GM12878 (cell line): ENCODE measurements around the gene ITGAV. TPM values are rescaled to one million over a fixed set of nuclear protein-coding genes. Genes with fewer than 3 reads are reported as not detected.

Source experiments
- ATF3 ChIP-seq: IDR thresholded peaks from 2 replicates; pipeline ENCODE4 v1.6.1; 2011; ENCODE audit warnings: low read depth, mild to moderate bottlenecking, low read length, moderate library complexity, borderline replicate concordance; ENCODE audit errors: extremely low read depth
- CBFB ChIP-seq: IDR thresholded peaks from 2 replicates; pipeline ENCODE4 v1.6.1; 2016; ENCODE audit warnings: antibody characterized with exemption, low read depth
- EZH2 ChIP-seq: IDR thresholded peaks from 2 replicates; pipeline ENCODE4 v1.6.1; 2012; ENCODE audit warnings: low read depth, mild to moderate bottlenecking, control low read depth, inconsistent platforms, low read length, borderline replicate concordance; ENCODE audit not compliant: control insufficient read depth
- HDAC6 ChIP-seq: fragments of 200-600 bp; sonication (generic); IDR thresholded peaks from one replicate; pipeline ENCODE4 v1.8.0; 2017; ENCODE audit warnings: antibody characterized with exemption; ENCODE audit not compliant: unreplicated experiment
- NR2C2 ChIP-seq: IDR thresholded peaks from 2 replicates; pipeline ENCODE4 v1.6.1; 2011; ENCODE audit warnings: borderline replicate concordance, low read depth; ENCODE audit not compliant: control insufficient read depth, insufficient read length
- PML ChIP-seq: IDR thresholded peaks from 2 replicates; pipeline ENCODE4 v1.6.1; 2012; ENCODE audit warnings: low read length, inconsistent platforms
- POLR2A ChIP-seq: IDR thresholded peaks from 2 replicates; pipeline ENCODE4 v1.6.1; 2011; ENCODE audit warnings: low read depth, mild to moderate bottlenecking, low read length
- POLR2AphosphoS2 ChIP-seq: IDR thresholded peaks from 2 replicates; pipeline ENCODE4 v1.6.1; 2011; ENCODE audit warnings: low read depth, mild to moderate bottlenecking, low read length, improper control_type of control experiment, moderate library complexity
- RBBP5 ChIP-seq: fragments of 200-600 bp; sonication (generic); conservative IDR thresholded peaks from 2 replicates; pipeline ENCODE4 v1.6.1; 2016
- SMARCA5 ChIP-seq: fragments of 450-650 bp; IDR thresholded peaks from 2 replicates; pipeline ENCODE4 v1.6.1; 2017; ENCODE audit warnings: mild to moderate bottlenecking
- SUPT20H ChIP-seq: IDR thresholded peaks from 2 replicates; pipeline ENCODE4 v1.6.1; 2011; ENCODE audit warnings: low read depth, mild to moderate bottlenecking, low read length, moderate library complexity, borderline replicate concordance; ENCODE audit not compliant: control insufficient read depth
- TCF3 ChIP-seq: IDR thresholded peaks from 2 replicates; pipeline ENCODE4 v1.6.1; 2012; ENCODE audit warnings: low read depth, mild to moderate bottlenecking, low read length, borderline replicate concordance; ENCODE audit not compliant: insufficient read depth
- ZBED1 ChIP-seq: IDR thresholded peaks from 2 replicates; pipeline ENCODE4 v1.6.1; 2016; ENCODE audit warnings: borderline replicate concordance
- polyA plus RNA-seq, 11 experiments: library from polyadenylated mRNA; depleted of rRNA in 4 of 11; unstranded in 6 of 11; stranded (reverse) in 5 of 11; fragments of >200 nt; fragmentation: Nextera tagmentation in 4 of 11; fragmentation: Illumina TruSeq in 1 of 11; extraction: Ambion mirVana in 4 of 11; extraction: Trizol in 1 of 11; gene quantifications; 1 replicate in 1 of 11; 2 replicates in 10 of 11; pipeline versions ENCODE4 v1.2.1 to v1.2.3, GENCODE V29; 2011 to 2016; ENCODE audit warnings: inconsistent platforms in 2 of 11, missing spikeins in 2 of 11, low read depth in 1 of 11
- total RNA-seq, 4 experiments: library from RNA; depleted of rRNA in 3 of 4; stranded (reverse); fragments of >200 nt in 3 of 4; fragmentation: Illumina TruSeq in 1 of 4; extraction: Trizol in 1 of 4; gene quantifications; 2 replicates each; pipeline versions ENCODE4 v1.2.1 to v1.2.3, GENCODE V29; 2013 to 2021
- TF ChIP-seq, protein P1 (sequence below): IDR thresholded peaks from 2 replicates; pipeline ENCODE4 v1.6.1; 2012; ENCODE audit warnings: improper control_type of control experiment, low read depth, low read length; ENCODE audit not compliant: insufficient replicate concordance
- TF ChIP-seq, protein P2 (sequence below): fragments of 450-650 bp; IDR thresholded peaks from 2 replicates; pipeline ENCODE4 v1.6.1; 2018; ENCODE audit warnings: mild to moderate bottlenecking, low read depth, moderate library complexity; ENCODE audit not compliant: partially characterized antibody

ITGAV gene
- total and polyA plus RNA-seq, 10 of the 15 experiments (the other 5 are each of a cell fraction or from before 2014, with no cell fraction given), result 2.1 to 10.8 (median 6.1) TPM

DNA sequence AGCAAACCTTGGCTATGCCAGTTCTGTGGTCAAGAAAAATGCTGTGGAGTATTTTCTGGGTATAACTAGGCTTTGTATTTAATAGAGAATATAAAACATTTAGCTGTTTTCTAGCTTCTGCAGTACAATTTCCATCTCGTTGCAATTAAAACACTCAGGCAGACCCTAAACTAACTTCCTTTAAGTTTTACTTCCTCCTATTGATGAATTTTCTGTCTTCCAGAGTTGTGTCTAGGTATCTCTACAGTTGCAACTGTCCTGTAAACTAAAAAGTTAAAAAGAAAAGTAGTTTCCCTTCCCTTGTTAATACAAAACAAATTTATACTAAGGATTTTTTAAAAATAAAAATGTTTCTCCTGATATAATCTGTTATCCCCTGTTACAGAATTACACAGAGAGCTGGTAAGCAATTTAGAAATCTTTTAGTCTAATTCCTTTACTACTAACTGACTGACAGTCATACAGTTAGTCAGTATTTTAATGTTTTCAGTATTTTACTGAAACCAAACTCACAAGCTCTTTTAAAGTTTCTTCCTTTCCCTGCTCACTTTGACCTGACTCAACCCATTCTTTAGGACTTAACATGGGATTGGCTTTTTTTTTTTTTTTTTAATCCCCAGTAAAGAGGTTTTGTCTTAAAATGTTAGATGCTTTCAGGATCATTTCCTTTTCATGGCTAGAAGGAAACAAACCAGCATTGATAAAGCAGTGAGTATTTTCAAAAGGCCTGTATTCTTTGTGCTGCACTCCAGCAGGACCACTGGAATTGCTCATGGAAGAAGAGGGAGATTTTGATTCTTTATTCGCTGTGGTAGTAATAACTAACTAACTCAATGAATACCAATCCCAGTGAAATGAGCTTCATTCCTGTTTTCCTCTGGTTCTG is 22.9 kb downstream of the ITGAV start (continued):
- TF ChIP-seq, protein P1, sequence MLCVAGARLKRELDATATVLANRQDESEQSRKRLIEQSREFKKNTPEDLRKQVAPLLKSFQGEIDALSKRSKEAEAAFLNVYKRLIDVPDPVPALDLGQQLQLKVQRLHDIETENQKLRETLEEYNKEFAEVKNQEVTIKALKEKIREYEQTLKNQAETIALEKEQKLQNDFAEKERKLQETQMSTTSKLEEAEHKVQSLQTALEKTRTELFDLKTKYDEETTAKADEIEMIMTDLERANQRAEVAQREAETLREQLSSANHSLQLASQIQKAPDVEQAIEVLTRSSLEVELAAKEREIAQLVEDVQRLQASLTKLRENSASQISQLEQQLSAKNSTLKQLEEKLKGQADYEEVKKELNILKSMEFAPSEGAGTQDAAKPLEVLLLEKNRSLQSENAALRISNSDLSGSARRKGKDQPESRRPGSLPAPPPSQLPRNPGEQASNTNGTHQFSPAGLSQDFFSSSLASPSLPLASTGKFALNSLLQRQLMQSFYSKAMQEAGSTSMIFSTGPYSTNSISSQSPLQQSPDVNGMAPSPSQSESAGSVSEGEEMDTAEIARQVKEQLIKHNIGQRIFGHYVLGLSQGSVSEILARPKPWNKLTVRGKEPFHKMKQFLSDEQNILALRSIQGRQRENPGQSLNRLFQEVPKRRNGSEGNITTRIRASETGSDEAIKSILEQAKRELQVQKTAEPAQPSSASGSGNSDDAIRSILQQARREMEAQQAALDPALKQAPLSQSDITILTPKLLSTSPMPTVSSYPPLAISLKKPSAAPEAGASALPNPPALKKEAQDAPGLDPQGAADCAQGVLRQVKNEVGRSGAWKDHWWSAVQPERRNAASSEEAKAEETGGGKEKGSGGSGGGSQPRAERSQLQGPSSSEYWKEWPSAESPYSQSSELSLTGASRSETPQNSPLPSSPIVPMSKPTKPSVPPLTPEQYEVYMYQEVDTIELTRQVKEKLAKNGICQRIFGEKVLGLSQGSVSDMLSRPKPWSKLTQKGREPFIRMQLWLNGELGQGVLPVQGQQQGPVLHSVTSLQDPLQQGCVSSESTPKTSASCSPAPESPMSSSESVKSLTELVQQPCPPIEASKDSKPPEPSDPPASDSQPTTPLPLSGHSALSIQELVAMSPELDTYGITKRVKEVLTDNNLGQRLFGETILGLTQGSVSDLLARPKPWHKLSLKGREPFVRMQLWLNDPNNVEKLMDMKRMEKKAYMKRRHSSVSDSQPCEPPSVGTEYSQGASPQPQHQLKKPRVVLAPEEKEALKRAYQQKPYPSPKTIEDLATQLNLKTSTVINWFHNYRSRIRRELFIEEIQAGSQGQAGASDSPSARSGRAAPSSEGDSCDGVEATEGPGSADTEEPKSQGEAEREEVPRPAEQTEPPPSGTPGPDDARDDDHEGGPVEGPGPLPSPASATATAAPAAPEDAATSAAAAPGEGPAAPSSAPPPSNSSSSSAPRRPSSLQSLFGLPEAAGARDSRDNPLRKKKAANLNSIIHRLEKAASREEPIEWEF, result no peak
- TF ChIP-seq TCF3 (no peak), POLR2AphosphoS2 (no peak), SUPT20H (no peak), SMARCA5 (no peak), NR2C2 (no peak), HDAC6 (no peak), ZBED1 (no peak), POLR2A (no peak), ATF3 (no peak), PML (no peak), CBFB (no peak), EZH2 (no peak), RBBP5 (no peak)
- TF ChIP-seq, protein P2, sequence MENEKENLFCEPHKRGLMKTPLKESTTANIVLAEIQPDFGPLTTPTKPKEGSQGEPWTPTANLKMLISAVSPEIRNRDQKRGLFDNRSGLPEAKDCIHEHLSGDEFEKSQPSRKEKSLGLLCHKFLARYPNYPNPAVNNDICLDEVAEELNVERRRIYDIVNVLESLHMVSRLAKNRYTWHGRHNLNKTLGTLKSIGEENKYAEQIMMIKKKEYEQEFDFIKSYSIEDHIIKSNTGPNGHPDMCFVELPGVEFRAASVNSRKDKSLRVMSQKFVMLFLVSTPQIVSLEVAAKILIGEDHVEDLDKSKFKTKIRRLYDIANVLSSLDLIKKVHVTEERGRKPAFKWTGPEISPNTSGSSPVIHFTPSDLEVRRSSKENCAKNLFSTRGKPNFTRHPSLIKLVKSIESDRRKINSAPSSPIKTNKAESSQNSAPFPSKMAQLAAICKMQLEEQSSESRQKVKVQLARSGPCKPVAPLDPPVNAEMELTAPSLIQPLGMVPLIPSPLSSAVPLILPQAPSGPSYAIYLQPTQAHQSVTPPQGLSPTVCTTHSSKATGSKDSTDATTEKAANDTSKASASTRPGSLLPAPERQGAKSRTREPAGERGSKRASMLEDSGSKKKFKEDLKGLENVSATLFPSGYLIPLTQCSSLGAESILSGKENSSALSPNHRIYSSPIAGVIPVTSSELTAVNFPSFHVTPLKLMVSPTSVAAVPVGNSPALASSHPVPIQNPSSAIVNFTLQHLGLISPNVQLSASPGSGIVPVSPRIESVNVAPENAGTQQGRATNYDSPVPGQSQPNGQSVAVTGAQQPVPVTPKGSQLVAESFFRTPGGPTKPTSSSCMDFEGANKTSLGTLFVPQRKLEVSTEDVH, result no peak
